Fibroblast of skin of right quadriceps (primary cell): ENCODE measurements around the gene RAVER1.

Experiments used
- DNase-seq: peaks from one replicate; pipeline ENCODE4 v3.0.0-alpha.2; 2013

The RAVER1 gene

GRCh38 chr19:10266706-10267105 is 66.6 kb downstream of the RAVER1 start:
- no peak for DNase-seq
